DND-41 (cell line): ENCODE results near the gene PITHD1.

Experiments used
- CTCF ChIP-seq: IDR thresholded peaks from 2 replicates; pipeline ENCODE4 v1.5.1; 2012; ENCODE audit warnings: borderline replicate concordance, low read length, moderate library complexity, mild to moderate bottlenecking; ENCODE audit not compliant: poor library complexity, severe bottlenecking; ENCODE audit errors: extremely low read depth
- EZH2 ChIP-seq: IDR thresholded peaks from 3 replicates; pipeline ENCODE4 v1.6.1; 2012; ENCODE audit warnings: borderline replicate concordance, low read depth, mild to moderate bottlenecking, moderate library complexity, low read length, inconsistent platforms; ENCODE audit not compliant: severe bottlenecking

GRCh38 chr1:23788695-23789094, 10.5 kb downstream of the PITHD1 start:
- TF ChIP-seq CTCF (no peak), EZH2 (no peak)
